ENCODE results near the gene MACROD2. TPM values are rescaled to one million over a fixed set of nuclear protein-coding genes. Genes with fewer than 3 reads are reported as not detected.

MACROD2 gene
- total RNA-seq, 1 experiment from 2014 or later, result 1.6 TPM

DNA sequence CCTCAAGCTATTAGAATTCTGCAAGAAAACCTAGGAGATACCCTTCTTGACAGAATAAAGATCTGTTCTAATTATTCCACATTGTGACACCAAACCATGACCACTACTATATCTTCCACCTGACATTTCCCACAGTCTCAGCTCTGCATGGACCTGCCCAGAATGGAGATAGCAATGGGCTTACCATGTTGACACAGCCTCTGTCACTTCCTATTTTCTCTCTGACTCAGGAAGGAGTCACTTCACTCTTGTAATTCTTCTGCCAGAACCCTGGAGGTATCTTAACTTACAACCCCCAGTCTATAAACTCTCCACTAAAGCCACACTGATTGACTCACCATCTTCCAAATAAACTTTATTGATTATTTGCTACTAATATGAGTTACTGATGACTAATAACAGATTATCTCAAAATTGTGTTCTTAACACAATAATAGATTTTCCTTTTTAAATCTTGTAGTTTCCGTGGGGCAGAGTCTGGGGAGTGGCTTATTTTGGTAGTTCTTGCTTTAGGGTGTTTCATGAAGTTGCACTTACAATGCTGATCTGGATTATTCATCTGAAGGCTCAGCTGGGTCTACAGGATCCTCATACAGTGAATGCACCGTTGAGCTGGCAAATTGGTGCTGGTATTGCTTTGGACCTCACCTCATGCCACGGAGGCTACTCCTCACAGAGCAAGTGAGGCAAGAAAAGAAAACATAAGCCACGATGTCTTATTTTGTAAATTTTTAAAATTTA lies 1708.0 kb downstream of the MACROD2 start:
- Histone ChIP-seq H2BK12ac (ENCODE audit: insufficient read length, low read depth, low read length) (no peak overlapping the region), H3K79me2 (ENCODE audit: insufficient read depth, low read length) (no peaks in the 10 kb centered on the region), H3K4ac (ENCODE audit: low read depth, low read length) (no peak overlapping the region), H4K20me1 (ENCODE audit: control insufficient read depth, insufficient read depth, insufficient read length) (no peaks in the 10 kb centered on the region), H4K8ac (replicated peaks; ENCODE audit: insufficient read length, low read depth, low read length) (no peak overlapping the region), H2BK15ac (ENCODE audit: low read depth, low read length) (no peak overlapping the region), H2AK5ac (ENCODE audit: insufficient read length, low read length) (no peak overlapping the region), H3K4me1 (ENCODE audit: insufficient read depth, low read length) (no peaks in the 10 kb centered on the region), H3T11ph (ENCODE audit: low read length) (no peak overlapping the region), H2BK20ac (ENCODE audit: low read depth, low read length, poor library complexity, severe bottlenecking) (no peak overlapping the region), H4K5ac (ENCODE audit: insufficient read length, low read depth, low read length) (no peak overlapping the region), H2BK120ac (ENCODE audit: low read depth, low read length, poor library complexity, severe bottlenecking) (no peak overlapping the region), H2BK5ac (ENCODE audit: insufficient read length, low read length) (no peak overlapping the region), H3K27ac (ENCODE audit: insufficient read length, low read depth, low read length) (no peak overlapping the region), H3K23ac (ENCODE audit: insufficient read length, low read depth, low read length) (no peak overlapping the region), H2AFZ (ENCODE audit: low read length) (no peak overlapping the region), H3K14ac (ENCODE audit: insufficient read depth, low read length) (no peak overlapping the region), H3K79me1 (ENCODE audit: insufficient read depth, low read depth, low read length, poor library complexity, severe bottlenecking) (no peaks in the 10 kb centered on the region), H4K91ac (ENCODE audit: insufficient read length, low read depth, low read length) (no peak overlapping the region), H3K56ac (ENCODE audit: insufficient read length, low read depth, low read length) (no peak overlapping the region), H3K9me3 (ENCODE audit: control insufficient read depth, low read depth, low read length) (no peaks in the 10 kb centered on the region), H3K27me3 (ENCODE audit: insufficient read depth, low read length) (no peaks in the 10 kb centered on the region), H3K23me2 (ENCODE audit: insufficient read length, low read depth, low read length, poor library complexity, severe bottlenecking) (no peaks in the 10 kb centered on the region), H3K18ac (ENCODE audit: insufficient read length, low read depth, low read length) (no peak overlapping the region), H3K9ac (ENCODE audit: extremely low read depth, insufficient read length, low read length) (no peak overlapping the region), H3K4me2 (ENCODE audit: insufficient read depth, insufficient read length, low read length) (no peak overlapping the region)
- TF ChIP-seq, protein P1, sequence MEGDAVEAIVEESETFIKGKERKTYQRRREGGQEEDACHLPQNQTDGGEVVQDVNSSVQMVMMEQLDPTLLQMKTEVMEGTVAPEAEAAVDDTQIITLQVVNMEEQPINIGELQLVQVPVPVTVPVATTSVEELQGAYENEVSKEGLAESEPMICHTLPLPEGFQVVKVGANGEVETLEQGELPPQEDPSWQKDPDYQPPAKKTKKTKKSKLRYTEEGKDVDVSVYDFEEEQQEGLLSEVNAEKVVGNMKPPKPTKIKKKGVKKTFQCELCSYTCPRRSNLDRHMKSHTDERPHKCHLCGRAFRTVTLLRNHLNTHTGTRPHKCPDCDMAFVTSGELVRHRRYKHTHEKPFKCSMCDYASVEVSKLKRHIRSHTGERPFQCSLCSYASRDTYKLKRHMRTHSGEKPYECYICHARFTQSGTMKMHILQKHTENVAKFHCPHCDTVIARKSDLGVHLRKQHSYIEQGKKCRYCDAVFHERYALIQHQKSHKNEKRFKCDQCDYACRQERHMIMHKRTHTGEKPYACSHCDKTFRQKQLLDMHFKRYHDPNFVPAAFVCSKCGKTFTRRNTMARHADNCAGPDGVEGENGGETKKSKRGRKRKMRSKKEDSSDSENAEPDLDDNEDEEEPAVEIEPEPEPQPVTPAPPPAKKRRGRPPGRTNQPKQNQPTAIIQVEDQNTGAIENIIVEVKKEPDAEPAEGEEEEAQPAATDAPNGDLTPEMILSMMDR (conservative IDR thresholded peaks at IDR 0.05), result no peak
- H3K27me3 Mint-ChIP-seq (ENCODE audit: low read depth), result no peaks in the 10 kb centered on the region; the same call in 1 of the 2 replicates
- H3K27ac Mint-ChIP-seq, result no peak overlapping the region
- no peak overlapping the region for H3K4me3 Mint-ChIP-seq
- peaks cover 0 to 12% (median 0%) of the 10 kb centered on the region in 3 experiments; a peak in 2 of 7 replicates for H3K36me3 Mint-ChIP-seq (ENCODE audit: insufficient read depth in 1 of 3, low read depth in 3 of 3)
- no CpG with 5 or more reads among the region's 4 CpGs for WGBS (ENCODE audit: extremely low coverage, insufficient read length, low lambda C conversion rate)
- H3K9me3 Mint-ChIP-seq, result peaks cover 5 to 9% of the 10 kb centered on the region in 2 experiments; a peak in 2 of 5 replicates
- H3K4me1 Mint-ChIP-seq, result peaks cover 12 to 14% of the 10 kb centered on the region in 2 experiments; a peak in 3 of 4 replicates
- no peak for DNase-seq

Data from H9 (cell line).